ENCODE measurements around the gene SYNGR3. TPM values are rescaled to one million over a fixed set of nuclear protein-coding genes. Genes with fewer than 3 reads are reported as not detected.

The SYNGR3 gene
- total RNA-seq, 2 donors from 2014 or later, result 4.0 to 16.1 TPM

GRCh38 chr16:2042986-2043666 is 53.4 kb downstream of the SYNGR3 start:
- Histone ChIP-seq H3K27ac (no peak overlapping the region), H3K36me3 (no peaks in the 10 kb centered on the region), H3K27me3 (replicated peaks; ENCODE audit: insufficient read depth) (no peaks in the 10 kb centered on the region), H3K4me1 (replicated peaks) (peaks cover 22% of the 10 kb centered on the region), H3K4me3 (no peak overlapping the region), H3K9me3 (no peaks in the 10 kb centered on the region)
- WGBS, result 85% methylated on average over 11 of the region's 11 CpGs
- no peak for DNase-seq (ENCODE audit: low spot score)
- TF ChIP-seq POLR2A (IDR thresholded peaks at IDR 0.05) (no peak), POLR2AphosphoS5 (IDR thresholded peaks at IDR 0.05) (no peak)
- TF ChIP-seq, protein P1, sequence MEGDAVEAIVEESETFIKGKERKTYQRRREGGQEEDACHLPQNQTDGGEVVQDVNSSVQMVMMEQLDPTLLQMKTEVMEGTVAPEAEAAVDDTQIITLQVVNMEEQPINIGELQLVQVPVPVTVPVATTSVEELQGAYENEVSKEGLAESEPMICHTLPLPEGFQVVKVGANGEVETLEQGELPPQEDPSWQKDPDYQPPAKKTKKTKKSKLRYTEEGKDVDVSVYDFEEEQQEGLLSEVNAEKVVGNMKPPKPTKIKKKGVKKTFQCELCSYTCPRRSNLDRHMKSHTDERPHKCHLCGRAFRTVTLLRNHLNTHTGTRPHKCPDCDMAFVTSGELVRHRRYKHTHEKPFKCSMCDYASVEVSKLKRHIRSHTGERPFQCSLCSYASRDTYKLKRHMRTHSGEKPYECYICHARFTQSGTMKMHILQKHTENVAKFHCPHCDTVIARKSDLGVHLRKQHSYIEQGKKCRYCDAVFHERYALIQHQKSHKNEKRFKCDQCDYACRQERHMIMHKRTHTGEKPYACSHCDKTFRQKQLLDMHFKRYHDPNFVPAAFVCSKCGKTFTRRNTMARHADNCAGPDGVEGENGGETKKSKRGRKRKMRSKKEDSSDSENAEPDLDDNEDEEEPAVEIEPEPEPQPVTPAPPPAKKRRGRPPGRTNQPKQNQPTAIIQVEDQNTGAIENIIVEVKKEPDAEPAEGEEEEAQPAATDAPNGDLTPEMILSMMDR (IDR thresholded peaks at IDR 0.05), result no peak
- intact Hi-C loops (cut with DNase I), result no loop called here

Small RNA genes lying within 50 kb of the gene (small RNA-seq; reads per million reads assigned to genes)
- 0 reads per million in 2 donors for gene AC005363.2
- gene RN7SL219P, result 0 reads per million in 2 donors
- 0 reads per million in 2 donors for gene SNORA10
- gene SNORA64, result 0 reads per million in 2 donors

Other genes starting within 250 kb of the SYNGR3 start
- 100 to 1,000 TPM; 135 to 252 TPM for gene NME3, start 218.4 kb upstream of the SYNGR3 start, total RNA-seq
- 10 to 100 TPM; 18.3 to 53.9 TPM for gene EME2, start 217.2 kb upstream of the SYNGR3 start, total RNA-seq
- gene MRPS34, start 216.8 kb upstream of the SYNGR3 start, total RNA-seq, result 100 to 1,000 TPM in 1 of 2 donors, 10 to 100 TPM in 1; 97.4 to 125 TPM
- 100 to 1,000 TPM in 1 of 2 donors, 10 to 100 TPM in 1; 87.8 to 138 TPM for gene SPSB3, start 207.4 kb upstream of the SYNGR3 start, total RNA-seq
- 100 to 1,000 TPM in 1 of 2 donors, 10 to 100 TPM in 1; 98.4 to 233 TPM for gene NUBP2, start 207.0 kb upstream of the SYNGR3 start, total RNA-seq
- 1 to 10 TPM in 1 of 2 donors, under 1 TPM in 1; 0.82 to 1.9 TPM for gene IGFALS, start 196.3 kb upstream of the SYNGR3 start, total RNA-seq
- 100 to 1,000 TPM in 1 of 2 donors, 10 to 100 TPM in 1; 98.6 to 145 TPM for gene HAGH, start 163.1 kb upstream of the SYNGR3 start, total RNA-seq
- gene FAHD1, start 162.8 kb upstream of the SYNGR3 start, total RNA-seq, result 10 to 100 TPM; 42.3 to 45.5 TPM
- 10 to 100 TPM in 1 of 2 donors, not detected in 1; 14.4 TPM for gene MEIOB, start 117.8 kb upstream of the SYNGR3 start, total RNA-seq
- under 1 TPM; 0.77 to 0.91 TPM for gene HS3ST6, start 71.6 kb upstream of the SYNGR3 start, total RNA-seq
- gene MSRB1, start 46.8 kb upstream of the SYNGR3 start, total RNA-seq, result 10 to 100 TPM; 11.0 to 12.4 TPM
- gene RPL3L, start 35.3 kb upstream of the SYNGR3 start, total RNA-seq, result under 1 TPM; 0.51 to 0.82 TPM
- 100 to 1,000 TPM; 172 to 333 TPM for gene NDUFB10, start 30.4 kb upstream of the SYNGR3 start, total RNA-seq
- 1,000 to 10,000 TPM; 2,046 to 2,467 TPM for gene RPS2, start 25.1 kb upstream of the SYNGR3 start, total RNA-seq
- gene RNF151, start 23.1 kb upstream of the SYNGR3 start, total RNA-seq, result 1 to 10 TPM in 1 of 2 donors, not detected in 1; 7.2 TPM
- 10 to 100 TPM; 54.3 to 57.1 TPM for gene TBL3, start 17.9 kb upstream of the SYNGR3 start, total RNA-seq
- 1 to 10 TPM in 1 of 2 donors, under 1 TPM in 1; 0.32 to 5.0 TPM for gene NOXO1, start 8.5 kb upstream of the SYNGR3 start, total RNA-seq
- 10 to 100 TPM; 21.1 to 26.6 TPM for gene GFER, start 5.8 kb upstream of the SYNGR3 start, total RNA-seq
- 10 to 100 TPM; 30.7 to 74.3 TPM for gene ZNF598, start 19.9 kb downstream of the SYNGR3 start, total RNA-seq
- gene NPW, start 29.8 kb downstream of the SYNGR3 start, total RNA-seq, result 1 to 10 TPM; 1.8 to 3.6 TPM
- 100 to 1,000 TPM; 118 to 170 TPM for gene NHERF2, start 36.9 kb downstream of the SYNGR3 start, total RNA-seq
- gene NTHL1, start 57.9 kb downstream of the SYNGR3 start, total RNA-seq, result 10 to 100 TPM; 16.4 to 24.9 TPM
- 100 to 1,000 TPM in 1 of 2 donors, 10 to 100 TPM in 1; 86.3 to 168 TPM for gene TSC2, start 58.0 kb downstream of the SYNGR3 start, total RNA-seq
- gene PKD1, start 145.9 kb downstream of the SYNGR3 start, total RNA-seq, result 100 to 1,000 TPM; 205 to 349 TPM
- gene RAB26, start 158.7 kb downstream of the SYNGR3 start, total RNA-seq, result 1 to 10 TPM; 1.8 to 5.1 TPM
- 10 to 100 TPM; 40.0 to 51.5 TPM for gene TRAF7, start 165.8 kb downstream of the SYNGR3 start, total RNA-seq
- gene CASKIN1, start 206.6 kb downstream of the SYNGR3 start, total RNA-seq, result 1 to 10 TPM in 1 of 2 donors, under 1 TPM in 1; 0.77 to 5.3 TPM
- gene MLST8, start 215.5 kb downstream of the SYNGR3 start, total RNA-seq, result 100 to 1,000 TPM in 1 of 2 donors, 10 to 100 TPM in 1; 55.9 to 110 TPM
- 10 to 100 TPM; 18.4 to 26.2 TPM for gene BRICD5, start 220.9 kb downstream of the SYNGR3 start, total RNA-seq
- gene PGP, start 224.9 kb downstream of the SYNGR3 start, total RNA-seq, result 10 to 100 TPM; 12.7 to 23.7 TPM
- 10 to 100 TPM; 38.7 to 69.1 TPM for gene E4F1, start 233.6 kb downstream of the SYNGR3 start, total RNA-seq
- gene DNASE1L2, start 246.5 kb downstream of the SYNGR3 start, total RNA-seq, result 1 to 10 TPM in 1 of 2 donors, under 1 TPM in 1; 0.77 to 4.6 TPM

Data from prostate gland (tissue), 2 donors.